GM12878 (cell line): ENCODE results near the gene ZER1. TPM values are rescaled to one million over a fixed set of nuclear protein-coding genes. Genes with fewer than 3 reads are reported as not detected.
A peak's percentile ranks its signal among the peaks of the same experiment; 100 is the strongest.

Source experiments
- ATAC-seq: fragments of 200-7000 bp; cut with Tn5 transposase; 3 replicates; pipeline ENCODE4 v1.9.1; 2020; ENCODE audit warnings: mild to moderate bottlenecking, moderate library complexity
- BruUV-seq: library from RNA; stranded (reverse); fragments of 400-500 nt; replicated peaks from 2 replicates; lab custom pipeline; 2021; lab: Mats Ljungman, UMichigan
- CTCF ChIA-PET: fragments of 300-600 bp; sonication (Branson Sonifier 250); formaldehyde crosslinking; extraction: SDS; loops from one replicate; lab custom pipeline; 2021; ENCODE audit warnings: inconsistent platforms; lab: Yijun Ruan, JAX
- POLR2A ChIA-PET: fragments of 350-600 bp; formaldehyde crosslinking; extraction: SDS; loops from one replicate; lab custom pipeline; 2021; ENCODE audit warnings: inconsistent platforms; lab: Charles Lee
- RAD21 ChIA-PET: fragments of 300-600 bp; sonication (Branson Sonifier 250); formaldehyde crosslinking; loops from one replicate; lab custom pipeline; 2023; ENCODE audit warnings: antibody characterized with exemption; ENCODE audit not compliant: unreplicated experiment; lab: Charles Lee
- SMC1A ChIA-PET: fragments of 300-600 bp; sonication (Branson Sonifier 250); formaldehyde crosslinking; loops from one replicate; lab custom pipeline; 2023; ENCODE audit not compliant: unreplicated experiment, uncharacterized antibody; lab: Charles Lee
- DNase-seq: peaks from one replicate; pipeline ENCODE4 v3.0.0-alpha.2; 2011; ENCODE audit warnings: low read depth, low spot score
- FAIRE-seq: peaks from 3 replicates; lab custom pipeline; 2011; peaks lifted over from hg19 to GRCh38; lab: Jason Lieb, UNC
- H2AFZ ChIP-seq: 2 replicates; pipeline ENCODE4 v1.6.0; 2011; ENCODE audit warnings: low read depth, low read length, control low read depth; ENCODE audit not compliant: control insufficient read depth
- H3K27ac ChIP-seq: 2 replicates; pipeline ENCODE4 v1.5.1; 2011; ENCODE audit warnings: control low read depth; ENCODE audit not compliant: control insufficient read depth, insufficient read depth
- H3K27me3 ChIP-seq, 2 experiments: replicated peaks in 1 of 2; 2 replicates each; pipeline versions ENCODE4 v1.6.0 to v1.6.1; 2011; ENCODE audit warnings: low read length in 1 of 2; ENCODE audit not compliant: control insufficient read depth in 2 of 2, insufficient read depth in 2 of 2
- H3K36me3 ChIP-seq, 2 experiments: 2 replicates each; pipeline ENCODE4 v1.5.1; 2011; ENCODE audit warnings: low read length in 1 of 2; ENCODE audit not compliant: control insufficient read depth in 2 of 2, insufficient read depth in 2 of 2
- H3K4me1 ChIP-seq: 2 replicates; pipeline ENCODE4 v1.6.1; 2011; ENCODE audit warnings: mild to moderate bottlenecking, low read length, moderate library complexity, mixed read lengths; ENCODE audit not compliant: control insufficient read depth, insufficient read depth
- H3K4me2 ChIP-seq: 2 replicates; pipeline ENCODE4 v1.6.0; 2011; ENCODE audit warnings: control low read depth; ENCODE audit not compliant: control insufficient read depth, insufficient read depth
- H3K4me3 ChIP-seq: fragments of 200-600 bp; sonication (generic); 2 replicates; pipeline ENCODE4 v1.5.1; 2016
- H3K79me2 ChIP-seq: 2 replicates; pipeline ENCODE4 v1.6.0; 2011; ENCODE audit warnings: low read length; ENCODE audit not compliant: control insufficient read depth, insufficient read depth
- H3K9ac ChIP-seq: 2 replicates; pipeline ENCODE4 v1.8.0; 2011; ENCODE audit warnings: low read length, control low read depth, mixed read lengths; ENCODE audit not compliant: control insufficient read depth, insufficient read depth
- H3K9me3 ChIP-seq: replicated peaks from 3 replicates; pipeline ENCODE4 v1.5.1; 2011; ENCODE audit warnings: mild to moderate bottlenecking, low read length; ENCODE audit not compliant: control insufficient read depth, insufficient read depth
- H4K20me1 ChIP-seq: 2 replicates; pipeline ENCODE4 v1.6.0; 2011; ENCODE audit not compliant: control insufficient read depth, insufficient read depth
- BCL11A ChIP-seq: IDR thresholded peaks from 2 replicates; pipeline ENCODE4 v1.6.1; 2011; ENCODE audit warnings: low read depth, low read length
- BRCA1 ChIP-seq: IDR thresholded peaks from 2 replicates; pipeline ENCODE4 v1.6.1; 2011; ENCODE audit warnings: low read depth, low read length, improper control_type of control experiment
- HDAC6 ChIP-seq: fragments of 200-600 bp; sonication (generic); IDR thresholded peaks from one replicate; pipeline ENCODE4 v1.8.0; 2017; ENCODE audit warnings: antibody characterized with exemption; ENCODE audit not compliant: unreplicated experiment
- IKZF2 ChIP-seq, 2 experiments: fragments of 450-650 bp; IDR thresholded peaks; 2 replicates each; pipeline ENCODE4 v1.6.1; 2017; ENCODE audit warnings: mild to moderate bottlenecking in 2 of 2, moderate library complexity in 2 of 2
- KAT2A ChIP-seq: conservative IDR thresholded peaks from 2 replicates; pipeline ENCODE4 v1.6.1; 2011; ENCODE audit warnings: low read depth, low read length; ENCODE audit not compliant: control insufficient read depth
- NBN ChIP-seq: fragments of 450-650 bp; IDR thresholded peaks from 2 replicates; pipeline ENCODE4 v1.6.1; 2016
- POLR2A ChIP-seq: IDR thresholded peaks from 2 replicates; pipeline ENCODE4 v1.6.1; 2011; ENCODE audit warnings: low read depth, mild to moderate bottlenecking, low read length
- YY1 ChIP-seq: IDR thresholded peaks from 2 replicates; pipeline ENCODE4 v1.6.1; 2011; ENCODE audit warnings: low read depth, mild to moderate bottlenecking, low read length
- ZNF274 ChIP-seq: IDR thresholded peaks from one replicate; pipeline ENCODE4 v1.8.0; 2011; ENCODE audit not compliant: insufficient read length, insufficient read depth
- WGBS: methylation state at CpG from one replicate; pipeline ENCODE4 v1.1.6; 2016; ENCODE audit warnings: low lambda C conversion rate; ENCODE audit not compliant: insufficient replicate concordance, insufficient coverage; ENCODE audit errors: missing lambda C conversion rate; 5-methylcytosine and 5-hydroxymethylcytosine counted together
- in situ Hi-C: fragments of 300-500 bp; cut with MboI; formaldehyde crosslinking; loops from 9 replicates; pipeline ENCODE4 v1.14.3; 2018; ENCODE audit warnings: mixed read lengths
- intact Hi-C: fragments of 100-400 bp; cut with micrococcal nuclease; formaldehyde crosslinking; loops from one replicate; pipeline ENCODE4 v1.14.2; 2022; ENCODE audit not compliant: unreplicated experiment
- polyA plus RNA-seq, 11 experiments: library from polyadenylated mRNA; depleted of rRNA in 4 of 11; unstranded in 6 of 11; stranded (reverse) in 5 of 11; fragments of >200 nt; fragmentation: Nextera tagmentation in 4 of 11; fragmentation: Illumina TruSeq in 1 of 11; extraction: Ambion mirVana in 4 of 11; extraction: Trizol in 1 of 11; gene quantifications; 1 replicate in 1 of 11; 2 replicates in 10 of 11; pipeline versions ENCODE4 v1.2.1 to v1.2.3, GENCODE V29; 2011 to 2016; ENCODE audit warnings: inconsistent platforms in 2 of 11, missing spikeins in 2 of 11, low read depth in 1 of 11
- total RNA-seq, 4 experiments: library from RNA; depleted of rRNA in 3 of 4; stranded (reverse); fragments of >200 nt in 3 of 4; fragmentation: Illumina TruSeq in 1 of 4; extraction: Trizol in 1 of 4; gene quantifications; 2 replicates each; pipeline versions ENCODE4 v1.2.1 to v1.2.3, GENCODE V29; 2013 to 2021
- TF ChIP-seq, protein P1 (sequence below): fragments of 450-650 bp; IDR thresholded peaks from 2 replicates; pipeline ENCODE4 v1.6.1; 2018; ENCODE audit warnings: borderline replicate concordance, mild to moderate bottlenecking; ENCODE audit not compliant: partially characterized antibody
- TF ChIP-seq, protein P2 (sequence below): fragments of 450-650 bp; IDR thresholded peaks from 2 replicates; pipeline ENCODE4 v1.6.1; 2018; ENCODE audit warnings: mild to moderate bottlenecking, low read depth, moderate library complexity; ENCODE audit not compliant: partially characterized antibody
- TF ChIP-seq, protein P3 (sequence below): IDR thresholded peaks from 2 replicates; pipeline ENCODE4 v1.6.1; 2012; ENCODE audit warnings: low read depth, low read length, improper control_type of control experiment

The ZER1 gene
- total and polyA plus RNA-seq, 10 of the 15 experiments (the other 5 are each of a cell fraction or from before 2014, with no cell fraction given), result 0.32 to 16.9 (median 7.9) TPM

DNA sequence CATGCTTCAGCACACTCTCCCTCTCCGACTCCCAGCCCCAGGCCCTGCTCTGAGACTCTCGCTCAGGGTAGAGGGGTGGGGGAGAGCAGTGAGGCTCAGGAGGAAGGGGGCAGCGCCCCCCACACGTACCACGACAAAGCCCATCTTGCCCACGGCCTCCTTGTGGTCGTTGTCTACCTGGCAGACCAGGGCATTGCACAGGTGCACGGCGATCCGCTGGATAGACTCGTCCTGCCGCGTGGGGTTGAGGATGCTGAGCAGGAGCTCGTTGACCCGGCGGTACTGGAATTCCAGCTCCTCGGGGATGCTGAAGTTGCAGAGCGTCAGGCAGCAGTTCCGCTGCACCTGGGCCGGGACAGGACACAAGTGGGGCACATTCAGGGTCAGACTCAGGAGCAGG, 29.3 kb downstream of the ZER1 start:
- Histone ChIP-seq H3K79me2 (no peaks in the 10 kb centered on the region), H3K27ac (no peak overlapping the region), H3K27me3 (no peaks in the 10 kb centered on the region), H3K4me2 (no peak overlapping the region), H3K9ac (no peak overlapping the region), H3K4me1 (no peaks in the 10 kb centered on the region), H3K36me3 (no peaks in the 10 kb centered on the region), H2AFZ (no peak overlapping the region), H4K20me1 (no peaks in the 10 kb centered on the region), H3K9me3 (no peaks in the 10 kb centered on the region), H3K4me3 (no peak overlapping the region)
- in situ Hi-C loops (no loop called here), intact Hi-C loops (no loop called here)
- SMC1A ChIA-PET, result no interaction called here
- WGBS, result 80% methylated on average over 20 of the region's 20 CpGs
- ATAC-seq (no peak), FAIRE-seq (no peak), DNase-seq (no peak)
- BruUV-seq, result no TSS peak
- TF ChIP-seq NBN (no peak), POLR2A (0 out of 2 replicates have a peak, but pooled peaks have one; percentile 12)
- RAD21 ChIA-PET, result no interaction called here
- POLR2A ChIA-PET, result interaction anchor here (0.6 kb wide), 1 partner anchor 217 kb away, joined by 4 read pairs; no protein-coding TSS in a partner anchor
- CTCF ChIA-PET, result interaction anchor here (1.2 kb wide), 1 partner anchor 25 kb away, joined by 3 read pairs; no protein-coding TSS in a partner anchor

DNA sequence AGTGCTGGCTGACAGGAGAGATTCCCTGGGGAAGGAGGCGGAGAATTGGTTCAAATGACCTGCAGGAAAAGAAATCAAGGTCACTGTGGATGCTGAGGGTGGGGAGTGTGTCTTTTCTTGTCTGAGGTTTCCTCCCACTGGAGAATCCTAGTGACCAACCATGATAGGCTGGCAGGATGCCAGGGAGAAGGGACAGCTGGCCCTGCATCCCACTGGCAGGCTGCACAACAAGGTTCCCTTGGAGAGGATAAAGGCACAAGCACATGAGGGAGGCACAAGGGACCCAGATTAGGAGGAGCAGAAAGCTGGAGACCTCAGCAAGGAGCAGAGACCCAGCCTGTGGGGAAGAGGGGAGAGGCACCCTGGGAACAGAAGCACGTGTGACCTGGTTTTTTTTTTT, 36.4 kb downstream of the ZER1 start:
- intact Hi-C loops (no loop called here), in situ Hi-C loops (no loop called here)
- no peak overlapping the region for H3K27ac ChIP-seq
- WGBS, result 96% methylated on average over 2 of the region's 2 CpGs
- ChIA-PET POLR2A (interaction anchor here (0.8 kb wide), 1 partner anchor 9 kb away, joined by 3 read pairs; no protein-coding TSS in a partner anchor), CTCF (interaction anchor here (0.9 kb wide), 1 partner anchor 220 kb away, joined by 3 read pairs; no protein-coding TSS in a partner anchor), RAD21 (interaction anchor here (2.7 kb wide), 1 partner anchor 83 kb away, joined by 8 read pairs; the partner anchor contains the start of gene ENDOG), SMC1A (no interaction called here)
- no peaks in the 10 kb centered on the region; the same call in 1 of the 2 replicates for H3K4me1 ChIP-seq
- no TSS peak for BruUV-seq
- no peak for DNase-seq
- no peaks in the 10 kb centered on the region for H3K9me3 ChIP-seq
- H3K79me2 ChIP-seq, result no peaks in the 10 kb centered on the region
- no peak overlapping the region for H3K4me2 ChIP-seq
- H4K20me1 ChIP-seq, result no peaks in the 10 kb centered on the region
- H3K27me3 ChIP-seq, result no peaks in the 10 kb centered on the region
- H3K4me3 ChIP-seq, result no peak overlapping the region
- no peaks in the 10 kb centered on the region; a peak in 3 of 4 replicates for H3K36me3 ChIP-seq
- no peak for FAIRE-seq
- H3K9ac ChIP-seq, result no peak overlapping the region
- no peak for ATAC-seq
- H2AFZ ChIP-seq, result no peak overlapping the region
- no peak for TF ChIP-seq KAT2A
- TF ChIP-seq, protein P1, sequence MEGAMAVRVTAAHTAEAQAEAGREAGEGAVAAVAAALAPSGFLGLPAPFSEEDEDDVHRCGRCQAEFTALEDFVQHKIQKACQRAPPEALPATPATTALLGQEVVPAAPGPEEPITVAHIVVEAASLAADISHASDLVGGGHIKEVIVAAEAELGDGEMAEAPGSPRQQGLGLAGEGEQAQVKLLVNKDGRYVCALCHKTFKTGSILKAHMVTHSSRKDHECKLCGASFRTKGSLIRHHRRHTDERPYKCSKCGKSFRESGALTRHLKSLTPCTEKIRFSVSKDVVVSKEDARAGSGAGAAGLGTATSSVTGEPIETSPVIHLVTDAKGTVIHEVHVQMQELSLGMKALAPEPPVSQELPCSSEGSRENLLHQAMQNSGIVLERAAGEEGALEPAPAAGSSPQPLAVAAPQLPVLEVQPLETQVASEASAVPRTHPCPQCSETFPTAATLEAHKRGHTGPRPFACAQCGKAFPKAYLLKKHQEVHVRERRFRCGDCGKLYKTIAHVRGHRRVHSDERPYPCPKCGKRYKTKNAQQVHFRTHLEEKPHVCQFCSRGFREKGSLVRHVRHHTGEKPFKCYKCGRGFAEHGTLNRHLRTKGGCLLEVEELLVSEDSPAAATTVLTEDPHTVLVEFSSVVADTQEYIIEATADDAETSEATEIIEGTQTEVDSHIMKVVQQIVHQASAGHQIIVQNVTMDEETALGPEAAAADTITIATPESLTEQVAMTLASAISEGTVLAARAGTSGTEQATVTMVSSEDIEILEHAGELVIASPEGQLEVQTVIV, result no peak
- TF ChIP-seq BRCA1, result no peak
- TF ChIP-seq, protein P2, sequence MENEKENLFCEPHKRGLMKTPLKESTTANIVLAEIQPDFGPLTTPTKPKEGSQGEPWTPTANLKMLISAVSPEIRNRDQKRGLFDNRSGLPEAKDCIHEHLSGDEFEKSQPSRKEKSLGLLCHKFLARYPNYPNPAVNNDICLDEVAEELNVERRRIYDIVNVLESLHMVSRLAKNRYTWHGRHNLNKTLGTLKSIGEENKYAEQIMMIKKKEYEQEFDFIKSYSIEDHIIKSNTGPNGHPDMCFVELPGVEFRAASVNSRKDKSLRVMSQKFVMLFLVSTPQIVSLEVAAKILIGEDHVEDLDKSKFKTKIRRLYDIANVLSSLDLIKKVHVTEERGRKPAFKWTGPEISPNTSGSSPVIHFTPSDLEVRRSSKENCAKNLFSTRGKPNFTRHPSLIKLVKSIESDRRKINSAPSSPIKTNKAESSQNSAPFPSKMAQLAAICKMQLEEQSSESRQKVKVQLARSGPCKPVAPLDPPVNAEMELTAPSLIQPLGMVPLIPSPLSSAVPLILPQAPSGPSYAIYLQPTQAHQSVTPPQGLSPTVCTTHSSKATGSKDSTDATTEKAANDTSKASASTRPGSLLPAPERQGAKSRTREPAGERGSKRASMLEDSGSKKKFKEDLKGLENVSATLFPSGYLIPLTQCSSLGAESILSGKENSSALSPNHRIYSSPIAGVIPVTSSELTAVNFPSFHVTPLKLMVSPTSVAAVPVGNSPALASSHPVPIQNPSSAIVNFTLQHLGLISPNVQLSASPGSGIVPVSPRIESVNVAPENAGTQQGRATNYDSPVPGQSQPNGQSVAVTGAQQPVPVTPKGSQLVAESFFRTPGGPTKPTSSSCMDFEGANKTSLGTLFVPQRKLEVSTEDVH, result no peak
- no peak for TF ChIP-seq HDAC6
- TF ChIP-seq BCL11A, result no peak
- no peak for TF ChIP-seq ZNF274
- no peak for TF ChIP-seq IKZF2 (IDR thresholded peaks at IDR 0.05)
- TF ChIP-seq YY1, result no peak
- TF ChIP-seq, protein P3, sequence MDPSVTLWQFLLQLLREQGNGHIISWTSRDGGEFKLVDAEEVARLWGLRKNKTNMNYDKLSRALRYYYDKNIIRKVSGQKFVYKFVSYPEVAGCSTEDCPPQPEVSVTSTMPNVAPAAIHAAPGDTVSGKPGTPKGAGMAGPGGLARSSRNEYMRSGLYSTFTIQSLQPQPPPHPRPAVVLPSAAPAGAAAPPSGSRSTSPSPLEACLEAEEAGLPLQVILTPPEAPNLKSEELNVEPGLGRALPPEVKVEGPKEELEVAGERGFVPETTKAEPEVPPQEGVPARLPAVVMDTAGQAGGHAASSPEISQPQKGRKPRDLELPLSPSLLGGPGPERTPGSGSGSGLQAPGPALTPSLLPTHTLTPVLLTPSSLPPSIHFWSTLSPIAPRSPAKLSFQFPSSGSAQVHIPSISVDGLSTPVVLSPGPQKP, result no peak
